HG02763 (cell line): ENCODE data around the gene KLHL26.
A peak's percentile ranks its signal among the peaks of the same experiment; 100 is the strongest.

Source experiments
- ATAC-seq: cut with Tn5 transposase; IDR thresholded peaks from one replicate; pipeline ENCODE4 v1.9.1; 2021; ENCODE audit warnings: mild to moderate bottlenecking, moderate library complexity; ENCODE audit not compliant: unreplicated experiment

KLHL26 gene

DNA sequence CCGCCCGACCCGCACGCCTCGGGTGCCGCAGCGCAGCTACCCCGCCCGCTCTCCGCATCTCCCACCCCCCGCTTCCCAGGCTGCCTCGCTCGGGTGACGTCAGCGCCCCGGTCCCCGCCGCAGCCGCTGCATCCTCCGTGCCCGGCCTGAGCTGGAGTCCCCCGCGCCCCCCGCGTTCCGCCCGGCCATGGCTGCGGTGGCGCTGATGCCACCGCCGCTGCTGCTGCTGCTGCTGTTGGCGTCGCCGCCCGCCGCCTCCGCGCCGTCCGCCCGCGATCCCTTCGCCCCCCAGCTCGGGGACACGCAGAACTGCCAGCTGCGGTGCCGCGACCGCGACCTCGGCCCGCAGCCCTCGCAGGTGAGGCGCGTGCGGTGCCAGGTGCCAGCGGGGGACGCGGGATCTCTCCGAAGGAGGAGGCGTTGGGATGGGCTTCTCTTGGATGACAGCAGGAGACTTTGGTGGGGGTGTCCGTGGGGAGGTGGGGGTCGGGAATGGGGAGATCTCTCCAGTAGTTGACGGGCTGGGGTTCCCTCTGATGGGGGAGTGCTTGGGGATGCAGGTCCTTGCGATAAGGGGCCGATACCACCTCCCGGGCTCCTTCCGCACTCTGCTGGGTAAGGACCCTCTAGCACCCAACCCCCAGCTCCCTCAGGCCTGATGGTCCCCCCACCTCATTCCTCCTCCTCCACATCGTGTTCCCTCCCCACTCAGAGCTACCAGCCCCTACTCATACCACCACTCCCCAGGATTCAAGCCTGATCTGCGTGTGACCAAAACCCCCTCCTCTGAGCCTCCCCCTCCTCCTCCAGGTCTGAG, 23.8 kb upstream of the KLHL26 start, which contains the start of gene TMEM59L:
Gene TMEM59L, plus strand, starts transcription at position 99 of the 817 bp plus-strand sequence. Its CDS starts 89 bp downstream, at position 188.
- no peak for ATAC-seq

DNA sequence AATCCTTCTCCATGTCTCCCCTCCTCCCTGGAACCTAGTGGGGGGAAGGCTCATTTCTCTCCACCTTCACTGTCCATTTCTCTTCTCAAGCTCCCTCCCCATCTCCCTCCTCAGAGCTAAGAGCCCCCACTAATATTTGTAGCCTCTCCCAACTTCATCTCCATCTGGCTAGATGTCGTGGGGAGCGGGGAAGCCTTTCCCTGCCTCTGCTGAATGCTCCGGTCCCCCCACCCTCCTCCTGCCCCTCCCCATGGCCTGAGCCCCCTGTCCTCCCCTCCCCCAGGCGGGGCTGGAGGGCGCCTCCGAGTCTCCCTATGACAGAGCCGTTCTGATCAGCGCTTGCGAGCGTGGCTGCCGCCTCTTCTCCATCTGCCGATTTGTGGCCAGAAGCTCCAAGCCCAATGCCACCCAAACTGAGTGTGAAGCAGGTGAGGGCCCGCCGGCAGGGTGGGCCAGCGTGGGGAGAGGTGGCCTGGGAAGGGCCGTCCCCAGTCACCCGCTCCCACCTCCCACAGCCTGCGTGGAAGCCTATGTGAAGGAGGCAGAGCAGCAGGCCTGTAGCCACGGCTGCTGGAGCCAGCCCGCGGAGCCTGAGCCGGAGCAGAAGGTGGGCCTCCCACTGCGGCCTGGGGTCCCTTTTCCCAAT, 23.1 kb upstream of the KLHL26 start:
- no peak for ATAC-seq

DNA sequence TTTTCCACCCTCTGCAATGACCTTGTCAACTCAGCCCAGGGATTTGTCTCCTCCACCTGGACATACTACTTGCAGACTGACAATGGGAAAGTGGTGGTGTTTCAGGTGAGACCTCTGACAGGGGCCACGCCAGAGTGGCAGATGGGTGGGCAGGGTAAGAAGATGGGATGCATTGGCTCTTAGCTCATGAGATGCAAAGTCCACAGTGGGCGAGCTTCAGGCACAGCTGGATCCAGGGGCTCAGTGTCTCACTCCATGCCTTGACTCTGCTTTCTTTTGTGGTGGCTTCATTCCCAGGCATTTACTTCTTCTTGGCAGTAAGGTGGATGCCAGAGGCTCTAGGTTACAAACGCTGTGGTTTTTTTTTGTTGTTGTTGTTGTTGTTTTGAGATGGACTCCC, 20.8 kb upstream of the KLHL26 start:
- no peak for ATAC-seq

DNA sequence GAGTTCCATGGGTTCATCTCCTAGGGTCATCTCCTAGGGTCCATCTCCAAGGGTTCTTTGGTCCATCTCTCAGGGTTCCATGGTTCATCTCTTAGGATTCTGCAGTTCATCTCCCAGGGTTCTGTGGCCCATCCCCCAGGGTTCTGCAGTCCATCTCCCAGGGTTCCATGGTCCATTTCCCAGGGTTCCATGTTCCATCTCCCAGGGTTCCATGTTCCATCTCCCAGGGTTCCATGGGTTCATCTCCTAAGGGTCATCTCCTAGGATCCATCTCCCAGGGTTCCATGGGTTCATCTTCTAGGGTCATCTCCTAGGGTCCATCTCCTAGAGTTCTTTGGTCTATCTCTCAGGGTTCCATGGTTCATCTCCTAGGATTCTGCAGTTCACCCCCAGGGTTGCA, 19.3 kb upstream of the KLHL26 start:
- no peak for ATAC-seq

DNA sequence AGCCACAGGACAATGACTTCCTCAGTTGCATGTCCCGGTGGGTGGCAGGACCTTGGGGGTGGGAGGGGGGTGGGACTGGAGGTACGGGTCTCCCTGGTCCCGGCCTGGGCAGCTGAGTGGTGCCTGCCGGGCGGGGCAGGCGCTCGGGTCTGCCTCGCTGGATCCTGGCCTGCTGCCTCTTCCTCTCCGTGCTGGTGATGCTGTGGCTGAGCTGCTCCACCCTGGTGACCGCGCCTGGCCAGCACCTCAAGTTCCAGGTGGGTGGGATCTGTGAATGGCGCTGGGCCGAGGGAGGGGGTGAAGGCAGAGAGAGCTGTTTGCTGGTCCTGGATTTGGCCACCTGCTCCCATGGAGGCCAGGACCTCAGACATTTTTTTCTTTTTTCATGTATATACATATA, 18.6 kb upstream of the KLHL26 start:
- ATAC-seq = no peak

DNA sequence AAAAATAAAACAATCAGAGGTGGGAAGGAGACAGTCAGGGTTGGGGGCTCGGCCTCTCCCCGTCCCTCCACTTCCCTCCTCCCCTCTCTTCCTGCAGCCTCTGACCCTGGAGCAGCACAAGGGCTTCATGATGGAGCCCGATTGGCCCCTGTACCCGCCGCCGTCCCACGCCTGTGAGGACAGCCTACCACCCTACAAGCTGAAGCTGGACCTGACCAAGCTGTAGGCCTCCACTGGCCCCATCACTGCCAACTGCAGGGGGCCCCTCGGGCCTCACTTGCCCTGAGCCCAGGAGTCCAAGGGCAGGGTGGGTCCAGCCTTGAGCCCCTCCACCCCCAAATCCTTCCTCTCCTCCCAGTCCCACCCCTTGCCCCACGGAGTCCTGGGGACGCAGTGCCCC, 16.5 kb upstream of the KLHL26 start:
- no peak for ATAC-seq

DNA sequence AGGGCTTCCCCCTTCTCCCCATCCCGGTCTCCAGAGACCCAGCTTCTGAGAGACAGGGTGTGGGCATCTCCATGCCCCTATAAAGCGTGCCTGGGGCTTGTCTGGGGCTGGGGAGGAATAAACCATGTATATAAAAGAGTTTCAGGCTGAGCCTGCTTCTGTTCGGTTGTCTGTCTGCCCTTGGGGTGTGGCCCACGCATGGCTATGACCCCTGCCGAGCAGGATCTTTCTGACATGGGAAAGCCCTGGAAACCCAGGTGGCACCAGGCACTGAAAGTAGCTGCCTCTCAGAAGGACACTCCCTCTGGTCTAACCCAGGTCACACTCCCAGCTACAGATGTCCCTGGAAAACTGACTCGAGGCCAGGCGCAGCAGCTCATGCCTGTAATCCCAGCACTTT, 15.9 kb upstream of the KLHL26 start:
- ATAC-seq = no peak

DNA sequence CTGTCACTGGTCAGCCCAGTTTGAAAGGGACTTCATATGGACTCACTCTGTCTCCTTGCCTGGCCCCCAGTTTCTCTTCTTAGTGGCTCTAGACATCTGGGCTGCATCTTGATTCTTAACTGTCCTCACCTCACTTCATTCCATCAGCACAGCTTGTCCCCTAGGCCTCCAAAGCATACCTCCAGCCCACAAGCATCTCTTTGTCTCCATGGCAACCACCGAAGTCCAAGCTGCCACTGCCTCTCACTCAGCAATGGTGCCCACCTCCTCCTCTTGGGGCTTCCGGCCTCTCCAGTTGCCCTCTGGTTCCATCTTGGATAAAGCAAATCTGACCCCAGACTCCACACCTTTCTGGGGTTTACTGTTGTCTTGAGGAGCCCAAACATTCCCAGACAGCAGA, 9.9 kb upstream of the KLHL26 start:
- ATAC-seq = no peak

DNA sequence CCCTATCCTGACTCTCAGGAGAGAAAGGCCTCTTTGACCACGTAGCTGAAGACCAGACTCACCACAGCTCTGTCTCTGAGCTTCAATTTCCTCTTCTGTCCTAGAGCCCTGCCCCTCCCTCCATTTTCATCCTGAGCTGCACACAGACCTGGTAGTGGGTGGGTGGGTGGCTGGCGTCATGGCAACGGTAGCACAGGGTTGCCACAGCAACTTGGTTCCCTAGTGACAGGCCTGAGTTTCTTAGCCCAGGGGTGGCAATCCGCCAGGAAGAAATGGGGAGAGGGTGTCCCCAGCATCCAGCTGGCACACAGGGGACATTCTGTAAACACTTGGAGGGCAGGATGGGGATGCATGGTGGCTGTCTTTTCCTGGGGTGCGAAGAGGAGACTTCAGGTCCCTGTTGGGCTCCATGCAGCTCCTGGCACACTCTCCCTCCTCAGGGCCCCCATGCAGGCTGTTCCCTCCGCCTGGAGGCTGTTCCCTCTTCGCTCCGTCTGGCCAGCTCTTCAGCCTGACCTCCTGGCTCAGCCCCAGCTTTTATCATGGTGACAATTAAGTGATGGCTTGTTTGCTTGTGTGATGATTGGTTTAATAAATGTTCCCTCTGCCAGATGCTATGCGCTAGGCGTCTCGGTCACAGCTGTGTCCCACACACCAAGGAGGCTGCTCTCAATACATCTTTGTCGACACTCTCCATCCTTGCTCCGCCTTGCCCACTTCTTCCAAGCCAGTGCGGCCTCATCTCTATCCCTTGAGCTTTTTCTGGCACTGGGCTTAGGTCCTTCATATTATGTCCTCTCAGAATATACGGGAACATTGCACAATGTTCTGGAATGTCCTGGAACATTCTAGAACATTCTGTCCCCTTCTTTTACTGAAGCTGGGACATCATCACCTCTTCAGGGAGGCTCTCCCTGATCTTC, 7.4 kb upstream of the KLHL26 start:
- ATAC-seq = no peak

DNA sequence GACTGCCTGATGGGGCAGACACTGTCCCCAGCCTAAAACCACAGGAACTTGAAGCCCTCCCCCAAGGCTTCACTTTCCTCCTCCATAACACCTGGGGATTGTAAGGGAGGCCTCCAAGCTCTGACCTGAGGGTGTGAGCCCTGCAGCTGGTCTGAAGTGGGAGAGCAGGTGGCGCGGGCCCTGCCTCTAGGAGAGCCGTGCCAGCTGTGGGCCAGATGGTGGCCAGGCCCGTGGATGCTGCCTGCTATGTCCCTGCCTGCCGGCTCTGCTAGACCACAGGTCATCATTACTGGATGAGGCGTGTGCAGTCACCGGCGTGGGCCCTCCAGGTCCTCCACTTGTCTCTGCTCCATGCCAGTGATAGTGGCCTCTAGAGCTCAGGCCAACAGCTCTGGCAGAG, 3.5 kb upstream of the KLHL26 start:
- ATAC-seq = no peak

DNA sequence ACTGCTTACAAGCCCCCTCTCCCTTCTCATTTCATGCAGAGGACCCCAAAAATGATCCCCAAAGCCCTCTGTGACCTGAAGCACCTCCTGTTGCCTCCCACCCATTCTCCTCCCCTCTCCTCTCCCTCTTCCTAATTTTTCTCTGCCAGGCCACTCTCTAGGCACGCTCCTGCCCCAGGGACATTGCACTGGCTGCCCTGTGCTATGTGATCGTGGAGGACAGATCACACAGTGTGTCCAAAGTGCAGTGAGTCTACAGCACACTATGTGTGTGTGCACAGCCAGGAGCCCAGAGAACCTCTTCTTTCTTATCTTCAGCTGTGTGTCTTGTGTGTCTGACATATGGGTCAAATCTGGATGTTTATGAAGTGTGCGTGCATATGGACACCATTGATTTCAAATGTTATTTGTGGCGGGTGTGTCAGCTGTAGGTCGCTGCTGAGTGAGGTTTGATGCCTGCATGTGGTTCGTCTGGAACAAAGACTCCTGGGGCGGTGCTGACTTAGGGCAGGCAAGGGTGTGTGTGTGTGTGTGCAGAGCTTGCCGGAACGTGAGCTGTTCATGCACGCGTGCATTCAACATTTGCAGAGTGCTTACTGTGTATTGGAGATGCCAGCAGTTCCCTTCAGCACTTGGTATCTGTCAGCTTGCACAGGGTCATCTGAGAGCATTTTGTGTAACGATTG, 2.1 kb upstream of the KLHL26 start:
- ATAC-seq = no peak

DNA sequence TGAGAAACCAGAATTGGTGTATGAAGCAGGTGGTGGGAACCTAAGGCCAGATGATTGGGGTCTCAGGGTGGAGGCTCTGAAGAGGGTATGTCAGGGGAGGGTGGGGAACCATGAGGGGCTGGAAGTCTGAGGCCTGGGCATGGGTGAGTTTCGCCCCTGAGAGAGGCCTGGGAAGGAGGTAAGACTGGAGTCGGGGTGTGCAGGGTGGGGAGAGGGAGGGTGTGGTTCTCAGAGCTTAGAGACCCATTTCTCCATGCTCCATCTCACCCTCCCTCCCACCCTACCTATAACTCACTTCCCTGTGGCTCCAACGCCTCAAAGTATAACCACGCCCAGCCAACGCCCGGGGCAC, 1.0 kb upstream of the KLHL26 start:
- no peak for ATAC-seq

DNA sequence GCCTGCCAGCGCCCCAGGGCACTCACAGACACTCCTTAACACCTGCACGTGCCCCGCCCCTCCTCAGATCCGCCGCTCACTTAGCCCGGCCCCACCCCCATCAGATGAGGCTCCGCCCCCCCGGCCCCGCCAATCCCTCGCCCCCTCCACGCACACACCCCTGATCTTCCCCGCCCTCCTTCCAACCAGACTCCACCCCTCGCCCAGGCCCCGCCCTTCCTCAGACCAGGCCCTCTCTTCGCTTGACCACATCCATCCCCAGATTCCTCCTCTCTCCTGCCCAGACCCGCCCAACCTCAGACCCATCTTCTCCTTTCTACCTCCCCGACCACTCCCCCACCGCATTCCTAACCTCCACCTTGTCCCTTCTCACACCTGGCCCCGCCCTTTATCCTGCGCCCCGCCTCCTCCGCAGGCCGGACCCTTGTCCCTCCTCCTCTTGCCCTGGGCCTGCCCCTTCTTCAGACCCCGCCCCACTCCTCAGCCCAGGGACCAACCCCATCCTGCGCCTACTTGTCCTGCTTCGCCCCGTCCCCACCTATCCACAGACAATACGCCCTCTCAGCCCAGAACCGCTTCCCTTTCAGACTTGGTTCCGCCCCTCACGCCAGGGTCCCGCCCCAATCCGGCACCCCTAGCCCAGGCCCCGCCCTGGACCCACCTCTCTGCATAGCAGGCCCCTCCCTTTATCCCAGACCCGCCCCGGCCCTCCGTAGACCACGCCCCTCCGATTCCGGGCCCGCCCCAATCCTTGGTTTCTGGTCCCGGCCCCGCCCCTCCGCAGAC, 452 bp upstream of the KLHL26 start:
- ATAC-seq = peak; percentile 84

DNA sequence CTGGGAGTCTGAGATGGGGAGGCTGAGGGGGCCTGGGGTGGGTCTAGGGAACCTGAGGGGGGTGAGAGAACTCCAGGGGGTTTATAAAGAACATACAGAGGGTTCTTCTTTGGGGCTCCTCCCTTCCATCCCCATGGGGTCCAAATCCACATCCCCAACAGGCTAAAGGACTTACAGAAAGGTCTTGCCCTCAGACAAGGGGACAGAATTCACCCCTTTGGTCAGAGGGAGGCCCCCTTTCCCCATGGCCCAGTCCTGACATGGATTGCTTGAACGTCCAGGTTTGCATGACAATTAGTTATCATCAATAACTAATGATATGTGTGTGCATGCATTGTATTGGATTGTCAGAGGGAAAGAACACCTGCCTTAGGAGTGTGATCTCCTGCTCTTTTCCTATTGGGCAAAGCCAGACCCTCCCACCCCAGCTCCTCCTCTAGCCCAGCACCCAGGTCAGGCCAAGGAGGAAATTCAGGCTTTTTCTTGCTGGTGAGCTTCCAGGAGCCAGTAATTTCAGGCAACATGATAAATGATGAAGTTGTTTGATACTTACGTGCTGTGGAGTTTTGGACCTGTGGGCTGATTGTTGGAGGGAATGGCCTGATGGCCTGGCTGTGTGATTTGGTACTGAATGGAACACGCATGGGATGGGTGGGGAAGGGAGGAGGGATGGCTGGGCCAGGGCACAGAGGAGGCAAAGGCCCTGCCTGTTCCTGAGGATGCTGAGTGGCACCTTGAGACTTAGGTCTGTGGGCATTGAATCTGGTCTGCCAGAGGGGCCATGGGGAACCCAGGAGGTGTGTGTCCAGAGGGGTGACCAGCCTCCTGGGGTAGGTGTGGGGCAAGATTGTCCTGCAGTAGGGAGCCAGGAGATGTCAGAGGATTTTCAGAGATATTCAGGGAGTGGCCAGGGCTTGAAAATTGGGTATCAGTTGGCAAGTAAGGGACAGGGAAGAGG, 1.1 kb downstream of the KLHL26 start:
- ATAC-seq = no peak

DNA sequence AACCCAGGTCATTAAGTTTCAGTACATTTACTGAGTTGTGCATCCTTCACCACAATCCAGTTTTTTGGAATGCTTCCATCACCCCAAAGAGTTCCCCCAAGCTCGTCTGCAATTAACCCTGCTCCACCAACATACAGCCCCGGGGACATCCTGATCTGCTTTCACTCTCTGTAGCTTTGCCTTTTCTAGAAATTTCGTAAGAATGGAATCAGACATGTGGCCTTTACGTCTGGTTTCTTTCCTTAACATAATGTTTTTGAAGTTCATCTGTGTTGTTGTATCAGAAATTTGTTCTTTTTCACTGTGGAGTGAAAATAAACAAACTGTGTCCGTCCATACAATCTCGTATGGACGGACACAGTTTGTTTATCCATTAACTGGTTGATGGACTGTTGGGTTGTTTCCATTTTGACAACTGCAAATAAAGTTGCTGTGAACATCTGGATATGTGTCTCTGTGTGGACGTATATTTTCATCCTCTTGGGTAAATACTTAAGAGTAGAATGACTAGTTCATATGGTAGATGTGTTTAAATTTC, 2.9 kb downstream of the KLHL26 start:
- no peak for ATAC-seq

DNA sequence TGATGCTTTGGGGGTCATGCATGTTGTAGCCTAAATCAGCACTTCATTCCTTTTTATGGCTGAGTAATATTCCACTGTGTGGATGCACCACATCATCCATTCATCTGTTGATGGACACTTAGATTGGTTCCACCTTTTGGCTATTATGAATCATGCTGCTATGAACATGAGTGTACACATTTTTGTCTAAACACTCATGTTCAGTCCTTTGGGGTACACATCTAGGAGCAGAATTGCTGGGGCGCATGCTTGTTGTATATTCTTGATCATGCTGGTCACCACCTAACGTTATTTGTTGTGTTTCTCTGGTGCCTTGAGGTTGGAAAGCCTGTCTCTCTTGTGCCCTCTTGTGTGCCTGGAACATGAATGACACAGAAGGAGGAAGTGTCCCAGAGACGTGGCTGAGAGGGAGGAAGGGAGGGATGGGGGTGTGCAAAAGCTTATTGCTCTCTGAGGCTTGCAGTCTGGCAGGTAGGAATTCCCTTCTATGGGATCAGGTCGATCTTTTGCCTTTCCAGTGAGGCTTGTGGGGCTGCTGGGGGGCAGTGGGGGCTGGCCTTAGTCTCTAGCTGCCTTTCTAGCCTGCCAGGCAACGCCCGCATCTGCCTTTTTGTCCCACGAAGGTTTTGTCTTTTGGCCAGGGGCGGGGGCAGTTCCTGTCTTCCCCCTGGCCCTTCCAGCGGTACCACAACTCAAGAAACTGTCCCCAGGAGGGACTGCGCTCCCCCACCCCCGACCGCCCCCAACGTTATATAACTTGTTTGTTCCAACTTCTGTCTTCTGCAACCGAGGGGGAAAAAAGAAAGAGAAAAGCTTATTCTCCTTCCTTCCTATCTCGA, 7.6 kb downstream of the KLHL26 start:
- no peak for ATAC-seq

DNA sequence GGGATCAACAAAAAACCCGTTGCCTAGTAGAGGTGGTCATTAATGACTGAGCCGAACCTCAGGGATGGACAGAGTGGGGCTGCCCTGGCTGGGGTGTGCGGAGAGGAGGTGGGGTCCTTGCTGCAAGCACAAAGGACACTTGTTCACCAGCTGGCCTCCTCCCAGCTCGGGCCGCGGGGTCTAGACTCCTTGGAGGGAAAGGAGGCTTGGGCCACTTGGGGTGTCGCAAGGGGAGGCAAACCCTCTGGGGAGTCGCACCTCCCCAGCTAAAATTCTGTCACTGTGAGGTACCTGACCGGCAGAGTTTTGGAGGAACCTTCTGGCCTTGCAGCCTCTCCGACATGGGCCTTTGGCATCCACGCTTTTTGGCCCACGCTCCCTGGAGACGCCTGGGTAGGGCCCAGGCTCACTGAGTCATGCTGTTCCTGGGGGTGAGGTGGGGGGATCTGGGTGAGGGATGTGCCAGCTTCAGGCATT, 8.2 kb downstream of the KLHL26 start:
- no peak for ATAC-seq
